Measurements from ENCODE around the gene MYO1F. TPM values are rescaled to one million over a fixed set of nuclear protein-coding genes. Genes with fewer than 3 reads are reported as not detected.

The MYO1F gene
- total and polyA plus RNA-seq, 2 of the 13 experiments (the other 11 are each of a cell fraction or from before 2014, with no cell fraction given): 0.09 to 0.13 TPM

DNA sequence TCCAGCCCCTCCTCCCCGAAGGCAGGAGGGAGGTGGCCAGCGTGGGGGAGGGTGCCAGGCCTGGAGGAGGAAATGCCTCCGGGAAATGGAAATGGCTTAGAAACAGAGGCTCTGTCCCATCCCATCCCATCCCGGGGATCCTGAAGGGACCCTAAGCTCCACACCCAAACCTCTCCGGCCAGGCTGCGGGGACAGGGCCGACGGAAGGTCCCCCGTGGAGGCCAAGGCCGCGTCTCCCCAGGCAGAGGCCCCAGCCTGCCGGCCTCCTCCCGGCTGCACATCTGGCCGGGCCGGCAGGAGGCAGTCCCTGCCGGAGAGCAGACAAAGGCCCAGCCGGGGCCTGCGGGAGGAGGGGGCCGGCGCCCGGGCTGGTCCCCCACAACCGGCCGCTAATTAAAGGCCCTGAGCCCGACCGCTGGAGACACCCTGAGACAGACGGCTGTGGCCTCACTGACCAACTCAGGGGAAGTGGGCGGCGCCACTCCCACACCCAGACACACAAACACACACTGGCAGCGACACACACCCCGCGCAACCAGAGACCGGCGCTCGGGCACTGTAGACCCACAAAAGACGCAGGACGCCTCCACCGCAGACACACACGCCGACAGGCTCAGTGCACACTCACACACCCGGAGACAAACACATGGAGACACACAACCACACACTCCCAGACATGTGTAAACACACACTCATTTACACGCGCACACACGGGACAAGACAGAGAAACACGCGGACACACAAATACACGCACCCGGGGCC lies 32.2 kb upstream of the MYO1F start (continued):
- TF ChIP-seq NRL (CRISPR knock-in tag; IDR thresholded peaks at IDR 0.05; ENCODE audit: borderline replicate concordance) (peak; percentile 70; the same call in 1 of the 2 replicates), KDM4B (CRISPR knock-in tag; IDR thresholded peaks at IDR 0.05) (no peak), EEA1 (CRISPR knock-in tag; IDR thresholded peaks at IDR 0.05; ENCODE audit: borderline replicate concordance) (peak; percentile 75; the same call in 1 of the 2 replicates), SAFB2 (CRISPR knock-in tag; IDR thresholded peaks at IDR 0.05; ENCODE audit: borderline replicate concordance, low read depth) (peak; percentile 70; the same call in 1 of the 2 replicates), YY1 (IDR thresholded peaks at IDR 0.05; ENCODE audit: insufficient read depth, insufficient replicate concordance, low read depth, low read length) (peak; percentile 14), MYC (CRISPR knock-in tag; IDR thresholded peaks at IDR 0.05; ENCODE audit: borderline replicate concordance) (peak; percentile 11; the same call in 1 of the 2 replicates), ZKSCAN8 (CRISPR knock-in tag; IDR thresholded peaks at IDR 0.05; ENCODE audit: borderline replicate concordance) (0 out of 2 replicates have a peak, but pooled peaks have one; percentile 26), GATAD1 (CRISPR knock-in tag; IDR thresholded peaks at IDR 0.05) (peak; percentile 17; the same call in 1 of the 2 replicates), ARID2 (CRISPR knock-in tag; IDR thresholded peaks at IDR 0.05; ENCODE audit: borderline replicate concordance) (0 out of 2 replicates have a peak, but pooled peaks have one; percentile 11), RAD21 (CRISPR knock-in tag; IDR thresholded peaks at IDR 0.05) (peak; percentile 45), ZNF577 (CRISPR knock-in tag; IDR thresholded peaks at IDR 0.05; ENCODE audit: borderline replicate concordance, low read depth) (no peak), TAF1 (CRISPR knock-in tag; IDR thresholded peaks at IDR 0.05) (no peak), HDAC6 (IDR thresholded peaks at IDR 0.05; ENCODE audit: low read depth, low read length) (no peak), NCOA2 (CRISPR knock-in tag; IDR thresholded peaks at IDR 0.05) (0 out of 2 replicates have a peak, but pooled peaks have one; percentile 19), SP140L (CRISPR knock-in tag; IDR thresholded peaks at IDR 0.05; ENCODE audit: borderline replicate concordance) (no peak), NCOR1 (IDR thresholded peaks at IDR 0.05; ENCODE audit: borderline replicate concordance, low read length) (no peak), NONO (IDR thresholded peaks at IDR 0.05) (no peak), NONO (CRISPR knock-in tag; conservative IDR thresholded peaks at IDR 0.05) (0 out of 2 replicates have a peak, but pooled peaks have one; percentile 15), DPF2 (CRISPR knock-in tag; IDR thresholded peaks at IDR 0.05; ENCODE audit: borderline replicate concordance, low read depth) (no peak), ZNF777 (CRISPR knock-in tag; IDR thresholded peaks at IDR 0.05) (peak; percentile 18; the same call in 1 of the 2 replicates), LCORL (IDR thresholded peaks at IDR 0.05) (no peak), LCORL (CRISPR knock-in tag; IDR thresholded peaks at IDR 0.05) (0 out of 2 replicates have a peak, but pooled peaks have one; percentile 14), ARNT2 (CRISPR knock-in tag; IDR thresholded peaks at IDR 0.05; ENCODE audit: low read depth) (0 out of 2 replicates have a peak, but pooled peaks have one; percentile 39)
- TF ChIP-seq, protein P1, sequence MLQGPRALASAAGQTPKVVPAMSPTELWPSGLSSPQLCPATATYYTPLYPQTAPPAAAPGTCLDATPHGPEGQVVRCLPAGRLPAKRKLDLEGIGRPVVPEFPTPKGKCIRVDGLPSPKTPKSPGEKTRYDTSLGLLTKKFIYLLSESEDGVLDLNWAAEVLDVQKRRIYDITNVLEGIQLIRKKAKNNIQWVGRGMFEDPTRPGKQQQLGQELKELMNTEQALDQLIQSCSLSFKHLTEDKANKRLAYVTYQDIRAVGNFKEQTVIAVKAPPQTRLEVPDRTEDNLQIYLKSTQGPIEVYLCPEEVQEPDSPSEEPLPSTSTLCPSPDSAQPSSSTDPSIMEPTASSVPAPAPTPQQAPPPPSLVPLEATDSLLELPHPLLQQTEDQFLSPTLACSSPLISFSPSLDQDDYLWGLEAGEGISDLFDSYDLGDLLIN (CRISPR knock-in tag; IDR thresholded peaks at IDR 0.05; ENCODE audit: borderline replicate concordance): no peak
- TF ChIP-seq, protein P2, sequence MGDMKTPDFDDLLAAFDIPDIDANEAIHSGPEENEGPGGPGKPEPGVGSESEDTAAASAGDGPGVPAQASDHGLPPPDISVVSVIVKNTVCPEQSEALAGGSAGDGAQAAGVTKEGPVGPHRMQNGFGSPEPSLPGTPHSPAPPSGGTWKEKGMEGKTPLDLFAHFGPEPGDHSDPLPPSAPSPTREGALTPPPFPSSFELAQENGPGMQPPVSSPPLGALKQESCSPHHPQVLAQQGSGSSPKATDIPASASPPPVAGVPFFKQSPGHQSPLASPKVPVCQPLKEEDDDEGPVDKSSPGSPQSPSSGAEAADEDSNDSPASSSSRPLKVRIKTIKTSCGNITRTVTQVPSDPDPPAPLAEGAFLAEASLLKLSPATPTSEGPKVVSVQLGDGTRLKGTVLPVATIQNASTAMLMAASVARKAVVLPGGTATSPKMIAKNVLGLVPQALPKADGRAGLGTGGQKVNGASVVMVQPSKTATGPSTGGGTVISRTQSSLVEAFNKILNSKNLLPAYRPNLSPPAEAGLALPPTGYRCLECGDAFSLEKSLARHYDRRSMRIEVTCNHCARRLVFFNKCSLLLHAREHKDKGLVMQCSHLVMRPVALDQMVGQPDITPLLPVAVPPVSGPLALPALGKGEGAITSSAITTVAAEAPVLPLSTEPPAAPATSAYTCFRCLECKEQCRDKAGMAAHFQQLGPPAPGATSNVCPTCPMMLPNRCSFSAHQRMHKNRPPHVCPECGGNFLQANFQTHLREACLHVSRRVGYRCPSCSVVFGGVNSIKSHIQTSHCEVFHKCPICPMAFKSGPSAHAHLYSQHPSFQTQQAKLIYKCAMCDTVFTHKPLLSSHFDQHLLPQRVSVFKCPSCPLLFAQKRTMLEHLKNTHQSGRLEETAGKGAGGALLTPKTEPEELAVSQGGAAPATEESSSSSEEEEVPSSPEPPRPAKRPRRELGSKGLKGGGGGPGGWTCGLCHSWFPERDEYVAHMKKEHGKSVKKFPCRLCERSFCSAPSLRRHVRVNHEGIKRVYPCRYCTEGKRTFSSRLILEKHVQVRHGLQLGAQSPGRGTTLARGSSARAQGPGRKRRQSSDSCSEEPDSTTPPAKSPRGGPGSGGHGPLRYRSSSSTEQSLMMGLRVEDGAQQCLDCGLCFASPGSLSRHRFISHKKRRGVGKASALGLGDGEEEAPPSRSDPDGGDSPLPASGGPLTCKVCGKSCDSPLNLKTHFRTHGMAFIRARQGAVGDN (CRISPR knock-in tag; IDR thresholded peaks at IDR 0.05): peak; percentile 54; the same call in 1 of the 2 replicates

Measured in HepG2 (cell line).